Chondrocyte (in vitro differentiated cells): ENCODE measurements around the gene NRXN3. TPM values are rescaled to one million over a fixed set of nuclear protein-coding genes. Genes with fewer than 3 reads are reported as not detected.

Experiments
- DNase-seq: peaks from one replicate; pipeline ENCODE4 v3.0.0; 2021; ENCODE audit warnings: mixed read lengths, low spot score
- H3K27ac Mint-ChIP-seq: one replicate; pipeline ENCODE4 v1.8.0; 2021; ENCODE audit warnings: mild to moderate bottlenecking, moderate library complexity, mixed read lengths; ENCODE audit not compliant: unreplicated experiment
- H3K27me3 Mint-ChIP-seq: 2 replicates; pipeline ENCODE4 v1.8.0; 2021; ENCODE audit warnings: low read depth, mixed read lengths
- H3K36me3 Mint-ChIP-seq: 2 replicates; pipeline ENCODE4 v1.8.0; 2021; ENCODE audit warnings: low read depth, mixed read lengths
- H3K4me1 Mint-ChIP-seq: 2 replicates; pipeline ENCODE4 v1.8.0; 2021; ENCODE audit warnings: low read depth, mild to moderate bottlenecking, mixed read lengths
- H3K4me3 Mint-ChIP-seq: one replicate; pipeline ENCODE4 v1.8.0; 2021; ENCODE audit warnings: mild to moderate bottlenecking, moderate library complexity, mixed read lengths; ENCODE audit not compliant: unreplicated experiment
- H3K9me3 Mint-ChIP-seq: 2 replicates; pipeline ENCODE4 v1.8.0; 2021; ENCODE audit warnings: low read depth, mixed read lengths
- CTCF ChIP-seq: fragments of 200-600 bp; sonication (generic); IDR thresholded peaks from 2 replicates; pipeline ENCODE4 v1.5.0; 2021; ENCODE audit warnings: antibody characterized with exemption, mild to moderate bottlenecking, moderate library complexity
- total RNA-seq: library from RNA; stranded (reverse); gene quantifications from 3 replicates; pipeline ENCODE4 v1.2.1, GENCODE V29; 2021

NRXN3 gene
- total RNA-seq, 1 donor from 2014 or later: 7.9 TPM

GRCh38 chr14:79516009-79516408 is 1345.8 kb downstream of the NRXN3 start:
- peaks cover 19% of the 10 kb centered on the region for H3K4me1 Mint-ChIP-seq

GRCh38 chr14:79525416-79525815 is 1355.2 kb downstream of the NRXN3 start:
- Mint-ChIP-seq H3K4me3 (no peak overlapping the region), H3K9me3 (peaks cover 11% of the 10 kb centered on the region), H3K27me3 (no peaks in the 10 kb centered on the region), H3K27ac (no peak overlapping the region), H3K36me3 (peaks cover 4% of the 10 kb centered on the region), H3K4me1 (no peaks in the 10 kb centered on the region)
- DNase-seq: no peak
- no peak for TF ChIP-seq CTCF

More at GRCh38 chr14:79516009-79516408, 1345.8 kb downstream of the NRXN3 start:
- Mint-ChIP-seq H3K27ac (no peak overlapping the region), H3K9me3 (no peaks in the 10 kb centered on the region), H3K36me3 (no peaks in the 10 kb centered on the region), H3K4me3 (no peak overlapping the region), H3K27me3 (no peaks in the 10 kb centered on the region)
- DNase-seq: no peak
- no peak for TF ChIP-seq CTCF

- H3K27ac Mint-ChIP-seq: no peak overlapping the region
- no peak for DNase-seq
- H3K36me3 Mint-ChIP-seq: no peaks in the 10 kb centered on the region
- no peaks in the 10 kb centered on the region for H3K27me3 Mint-ChIP-seq
- no peaks in the 10 kb centered on the region for H3K4me1 Mint-ChIP-seq
- no peak for TF ChIP-seq CTCF
- H3K9me3 Mint-ChIP-seq: no peaks in the 10 kb centered on the region
- H3K4me3 Mint-ChIP-seq: no peak overlapping the region
Measured at GRCh38 chr14:79528828-79529416, 1358.7 kb downstream of the NRXN3 start.

GRCh38 chr14:79530555-79530954 is 1360.4 kb downstream of the NRXN3 start:
- Mint-ChIP-seq H3K36me3 (no peaks in the 10 kb centered on the region), H3K27ac (no peak overlapping the region), H3K4me3 (no peak overlapping the region), H3K27me3 (no peaks in the 10 kb centered on the region), H3K9me3 (no peaks in the 10 kb centered on the region), H3K4me1 (no peaks in the 10 kb centered on the region)
- no peak for DNase-seq
- TF ChIP-seq CTCF: no peak

- no peak for TF ChIP-seq CTCF
- DNase-seq: no peak
- Mint-ChIP-seq H3K27ac (no peak overlapping the region), H3K4me3 (no peak overlapping the region), H3K9me3 (peaks cover 4% of the 10 kb centered on the region), H3K36me3 (no peaks in the 10 kb centered on the region), H3K4me1 (no peaks in the 10 kb centered on the region), H3K27me3 (no peaks in the 10 kb centered on the region)
Measured at GRCh38 chr14:79534703-79535353, 1364.7 kb downstream of the NRXN3 start.
